Loucy (cell line): ENCODE results near the gene ASPM.

Source experiments
- H2AFZ ChIP-seq: fragments of 200-600 bp; sonication (generic); 2 replicates; pipeline ENCODE4 v1.6.0; 2016; ENCODE audit warnings: antibody characterized with exemption, mild to moderate bottlenecking, low read length, moderate library complexity
- H3F3A ChIP-seq: fragments of 200-600 bp; 2 replicates; pipeline ENCODE4 v1.6.0; 2016; ENCODE audit warnings: antibody characterized with exemption, low read depth, mild to moderate bottlenecking
- H3K27me3 ChIP-seq: fragments of 200-600 bp; sonication (generic); 2 replicates; pipeline ENCODE4 v1.6.1; 2014; ENCODE audit warnings: low read length, mild to moderate bottlenecking; ENCODE audit not compliant: insufficient read depth, poor library complexity, severe bottlenecking
- H3K36me3 ChIP-seq: fragments of 200-600 bp; sonication (generic); 2 replicates; pipeline ENCODE4 v1.6.1; 2016; ENCODE audit warnings: low read length; ENCODE audit not compliant: insufficient read depth
- H3K4me1 ChIP-seq: fragments of 200-600 bp; sonication (generic); 2 replicates; pipeline ENCODE4 v1.5.1; 2014; ENCODE audit warnings: low read length, mild to moderate bottlenecking; ENCODE audit not compliant: insufficient read depth, poor library complexity, severe bottlenecking
- H3K4me2 ChIP-seq: fragments of 200-600 bp; sonication (generic); 2 replicates; pipeline ENCODE4 v1.6.0; 2014; ENCODE audit warnings: antibody characterized with exemption, low read length, low read depth, mild to moderate bottlenecking; ENCODE audit not compliant: poor library complexity, severe bottlenecking
- H3K4me3 ChIP-seq: fragments of 200-600 bp; sonication (generic); 2 replicates; pipeline ENCODE4 v1.5.1; 2014; ENCODE audit warnings: low read length, mild to moderate bottlenecking, mixed read lengths; ENCODE audit not compliant: poor library complexity, severe bottlenecking
- H3K79me2 ChIP-seq: fragments of 200-600 bp; sonication (generic); 2 replicates; pipeline ENCODE4 v1.6.1; 2014; ENCODE audit warnings: low read length; ENCODE audit not compliant: insufficient read depth
- H3K9ac ChIP-seq: fragments of 200-600 bp; sonication (generic); 2 replicates; pipeline ENCODE4 v1.6.0; 2014; ENCODE audit warnings: mild to moderate bottlenecking, low read depth, low read length, moderate library complexity; ENCODE audit not compliant: poor library complexity, severe bottlenecking
- H3K9me2 ChIP-seq: fragments of 200-600 bp; sonication (generic); replicated peaks from 2 replicates; pipeline ENCODE4 v1.6.1; 2016; ENCODE audit warnings: low read depth, low read length, mixed read lengths
- H3K9me3 ChIP-seq: fragments of 200-600 bp; sonication (generic); 2 replicates; pipeline ENCODE4 v1.6.1; 2014; ENCODE audit warnings: mild to moderate bottlenecking, antibody characterized with exemption, low read length, low read depth; ENCODE audit not compliant: insufficient read depth
- H4K20me1 ChIP-seq: fragments of 200-600 bp; sonication (generic); 2 replicates; pipeline ENCODE4 v1.6.0; 2014; ENCODE audit warnings: antibody characterized with exemption, low read length, mild to moderate bottlenecking; ENCODE audit not compliant: insufficient read depth, poor library complexity, severe bottlenecking
- EZH2phosphoT487 ChIP-seq: fragments of 200-600 bp; IDR thresholded peaks from 2 replicates; pipeline ENCODE4 v1.6.1; 2018; ENCODE audit warnings: antibody characterized with exemption, mild to moderate bottlenecking, moderate library complexity, borderline replicate concordance
- TF ChIP-seq, protein P1 (sequence below): fragments of 200-600 bp; sonication (generic); conservative IDR thresholded peaks from 2 replicates; pipeline ENCODE4 v1.5.1; 2014; ENCODE audit warnings: mild to moderate bottlenecking, antibody characterized with exemption, low read length

ASPM gene

DNA sequence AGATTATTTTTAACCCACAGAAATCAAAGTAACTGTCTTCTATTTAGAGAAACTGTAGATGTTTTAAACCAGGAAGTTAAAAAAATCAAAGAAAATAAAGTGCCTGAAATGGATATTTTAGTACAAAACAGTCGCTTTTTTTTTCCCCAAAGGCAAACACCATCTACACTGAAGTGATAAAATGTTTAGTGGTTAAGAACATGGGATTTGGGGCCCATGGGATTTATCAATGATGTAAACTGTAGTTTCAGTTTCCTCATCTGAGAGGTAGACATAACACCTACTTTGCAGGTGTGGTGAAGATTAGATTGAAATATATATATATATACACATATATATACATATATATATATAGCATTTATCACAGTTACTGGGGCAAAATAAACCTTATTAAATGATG is 22.1 kb downstream of the ASPM start:
- no peaks in the 10 kb centered on the region for H3K79me2 ChIP-seq
- no peaks in the 10 kb centered on the region for H4K20me1 ChIP-seq
- TF ChIP-seq, protein P1, sequence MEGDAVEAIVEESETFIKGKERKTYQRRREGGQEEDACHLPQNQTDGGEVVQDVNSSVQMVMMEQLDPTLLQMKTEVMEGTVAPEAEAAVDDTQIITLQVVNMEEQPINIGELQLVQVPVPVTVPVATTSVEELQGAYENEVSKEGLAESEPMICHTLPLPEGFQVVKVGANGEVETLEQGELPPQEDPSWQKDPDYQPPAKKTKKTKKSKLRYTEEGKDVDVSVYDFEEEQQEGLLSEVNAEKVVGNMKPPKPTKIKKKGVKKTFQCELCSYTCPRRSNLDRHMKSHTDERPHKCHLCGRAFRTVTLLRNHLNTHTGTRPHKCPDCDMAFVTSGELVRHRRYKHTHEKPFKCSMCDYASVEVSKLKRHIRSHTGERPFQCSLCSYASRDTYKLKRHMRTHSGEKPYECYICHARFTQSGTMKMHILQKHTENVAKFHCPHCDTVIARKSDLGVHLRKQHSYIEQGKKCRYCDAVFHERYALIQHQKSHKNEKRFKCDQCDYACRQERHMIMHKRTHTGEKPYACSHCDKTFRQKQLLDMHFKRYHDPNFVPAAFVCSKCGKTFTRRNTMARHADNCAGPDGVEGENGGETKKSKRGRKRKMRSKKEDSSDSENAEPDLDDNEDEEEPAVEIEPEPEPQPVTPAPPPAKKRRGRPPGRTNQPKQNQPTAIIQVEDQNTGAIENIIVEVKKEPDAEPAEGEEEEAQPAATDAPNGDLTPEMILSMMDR = no peak
- TF ChIP-seq EZH2phosphoT487 = no peak
- H3K4me1 ChIP-seq = no peaks in the 10 kb centered on the region
- no peak overlapping the region for H2AFZ ChIP-seq
- no peak overlapping the region for H3K4me3 ChIP-seq
- peaks cover 72% of the 10 kb centered on the region for H3K36me3 ChIP-seq
- no peaks in the 10 kb centered on the region for H3K27me3 ChIP-seq
- H3K9me3 ChIP-seq = no peaks in the 10 kb centered on the region
- H3F3A ChIP-seq = no peaks in the 10 kb centered on the region
- H3K9me2 ChIP-seq = no peaks in the 10 kb centered on the region
- no peak overlapping the region for H3K9ac ChIP-seq
- H3K4me2 ChIP-seq = no peak overlapping the region

GRCh38 chr1:197116156-197116555 is 30.3 kb downstream of the ASPM start:
- H3K9ac ChIP-seq = no peak overlapping the region
- no peaks in the 10 kb centered on the region for H3F3A ChIP-seq
- no peaks in the 10 kb centered on the region for H3K4me1 ChIP-seq
- H2AFZ ChIP-seq = no peak overlapping the region
- no peaks in the 10 kb centered on the region for H3K9me2 ChIP-seq
- no peaks in the 10 kb centered on the region for H4K20me1 ChIP-seq
- H3K4me2 ChIP-seq = no peak overlapping the region
- no peak overlapping the region for H3K4me3 ChIP-seq
- no peak for TF ChIP-seq EZH2phosphoT487
- peaks cover 48% of the 10 kb centered on the region for H3K36me3 ChIP-seq
- H3K79me2 ChIP-seq = no peaks in the 10 kb centered on the region
- no peaks in the 10 kb centered on the region for H3K9me3 ChIP-seq
- no peaks in the 10 kb centered on the region for H3K27me3 ChIP-seq

DNA sequence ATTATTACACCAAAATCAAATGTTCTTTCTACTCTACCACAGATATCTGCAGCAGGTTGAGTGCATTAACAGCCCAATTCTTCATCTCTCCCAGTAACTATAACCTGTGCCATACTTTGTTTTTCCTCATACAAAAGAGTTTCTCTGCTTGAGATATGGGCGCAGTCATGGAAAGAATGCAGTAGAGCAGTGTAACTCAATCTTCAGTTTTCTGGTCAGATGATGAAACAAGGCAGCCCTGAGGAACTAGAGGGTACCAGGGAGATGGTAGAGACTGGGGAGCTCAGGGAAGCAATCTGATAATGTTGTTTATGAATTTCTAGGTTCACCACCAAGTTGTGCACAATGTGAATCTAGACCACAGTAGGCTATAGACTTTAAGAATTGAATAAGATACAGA is 39.6 kb downstream of the ASPM start:
- Histone ChIP-seq H3K9me3 (no peaks in the 10 kb centered on the region), H3K9ac (no peak overlapping the region), H4K20me1 (no peaks in the 10 kb centered on the region), H3K4me1 (peaks cover 11% of the 10 kb centered on the region), H3K9me2 (no peaks in the 10 kb centered on the region), H3K27me3 (no peaks in the 10 kb centered on the region), H3K36me3 (peaks cover 73% of the 10 kb centered on the region), H3K79me2 (peaks cover 13% of the 10 kb centered on the region; the same call in 1 of the 2 replicates), H2AFZ (no peak overlapping the region), H3K4me2 (no peak overlapping the region), H3F3A (no peaks in the 10 kb centered on the region), H3K4me3 (no peak overlapping the region)
- TF ChIP-seq, protein P1 = no peak
- TF ChIP-seq EZH2phosphoT487 = no peak

DNA sequence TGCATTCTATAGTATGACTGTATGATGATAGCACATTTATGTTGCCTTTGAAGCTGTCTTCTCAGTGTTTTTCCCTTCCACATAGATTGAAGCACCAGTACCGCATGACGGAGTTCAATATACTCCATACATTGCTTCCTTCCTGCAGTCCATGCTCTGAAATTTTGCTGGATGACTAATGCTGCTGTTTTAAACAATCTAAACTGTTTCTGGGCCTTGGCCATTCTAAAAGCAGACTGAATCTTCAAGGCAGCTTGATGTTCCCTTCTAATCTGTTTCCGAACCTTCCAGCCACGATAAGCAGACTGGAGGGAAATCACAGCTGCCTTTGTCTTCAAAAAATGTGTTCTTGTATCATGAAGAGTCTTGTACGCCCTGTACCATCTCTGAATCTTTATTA is 43.2 kb downstream of the ASPM start:
- TF ChIP-seq EZH2phosphoT487 = no peak
- TF ChIP-seq, protein P1 = no peak
- Histone ChIP-seq H3K9me3 (no peaks in the 10 kb centered on the region), H3F3A (no peaks in the 10 kb centered on the region), H4K20me1 (no peaks in the 10 kb centered on the region), H3K9ac (no peak overlapping the region), H3K4me1 (peaks cover 11% of the 10 kb centered on the region), H3K4me3 (no peak overlapping the region), H3K79me2 (0 out of 2 replicates have a peak, but pooled peaks cover 11% of the 10 kb centered on the region), H3K9me2 (no peaks in the 10 kb centered on the region), H3K27me3 (no peaks in the 10 kb centered on the region), H3K36me3 (peaks cover 65% of the 10 kb centered on the region), H2AFZ (no peak overlapping the region), H3K4me2 (no peak overlapping the region)
